ENCODE measurements around the gene PEX11A.

DNA sequence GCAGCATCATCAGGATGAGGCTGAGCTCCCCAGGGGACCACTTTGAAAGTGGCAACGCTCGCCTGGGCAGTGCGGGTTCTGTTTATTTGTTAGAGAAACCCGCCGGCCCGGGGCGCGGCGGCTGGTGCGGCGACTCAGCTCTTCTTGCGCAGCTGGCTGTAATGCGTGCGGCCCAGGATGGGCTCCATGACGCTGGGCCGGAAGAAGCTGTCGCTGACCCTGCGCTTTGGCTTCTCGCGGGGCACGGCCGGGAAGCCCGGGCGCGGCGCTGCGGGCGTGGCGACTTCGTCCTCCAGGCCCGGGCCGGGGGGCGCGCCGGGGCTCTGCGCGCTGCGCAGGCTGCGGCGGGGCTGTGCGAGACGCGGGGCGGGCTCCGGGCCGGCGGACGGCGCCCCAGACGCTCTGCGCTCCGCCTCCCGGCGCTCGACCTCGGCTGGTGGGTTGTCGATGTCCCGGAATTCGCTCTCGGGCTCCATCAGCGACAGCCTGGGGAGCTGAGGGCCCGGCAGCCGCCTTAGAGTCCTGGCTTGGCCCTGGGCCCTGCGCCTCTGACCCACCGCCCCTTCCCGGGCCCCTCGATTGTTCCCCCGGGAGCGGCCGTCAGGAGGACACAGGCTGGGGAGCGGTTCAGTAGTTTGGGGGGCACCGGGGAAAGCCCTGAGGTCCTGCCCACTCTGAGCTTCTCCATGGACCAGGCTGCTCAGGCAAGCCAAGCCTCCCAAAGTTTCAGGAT is 24.9 kb downstream of the PEX11A start:
- TF ChIP-seq CBX8 (IDR thresholded peaks at IDR 0.05; ENCODE audit: borderline replicate concordance, low read depth, low read length) = no peak
- TF ChIP-seq, protein P1, sequence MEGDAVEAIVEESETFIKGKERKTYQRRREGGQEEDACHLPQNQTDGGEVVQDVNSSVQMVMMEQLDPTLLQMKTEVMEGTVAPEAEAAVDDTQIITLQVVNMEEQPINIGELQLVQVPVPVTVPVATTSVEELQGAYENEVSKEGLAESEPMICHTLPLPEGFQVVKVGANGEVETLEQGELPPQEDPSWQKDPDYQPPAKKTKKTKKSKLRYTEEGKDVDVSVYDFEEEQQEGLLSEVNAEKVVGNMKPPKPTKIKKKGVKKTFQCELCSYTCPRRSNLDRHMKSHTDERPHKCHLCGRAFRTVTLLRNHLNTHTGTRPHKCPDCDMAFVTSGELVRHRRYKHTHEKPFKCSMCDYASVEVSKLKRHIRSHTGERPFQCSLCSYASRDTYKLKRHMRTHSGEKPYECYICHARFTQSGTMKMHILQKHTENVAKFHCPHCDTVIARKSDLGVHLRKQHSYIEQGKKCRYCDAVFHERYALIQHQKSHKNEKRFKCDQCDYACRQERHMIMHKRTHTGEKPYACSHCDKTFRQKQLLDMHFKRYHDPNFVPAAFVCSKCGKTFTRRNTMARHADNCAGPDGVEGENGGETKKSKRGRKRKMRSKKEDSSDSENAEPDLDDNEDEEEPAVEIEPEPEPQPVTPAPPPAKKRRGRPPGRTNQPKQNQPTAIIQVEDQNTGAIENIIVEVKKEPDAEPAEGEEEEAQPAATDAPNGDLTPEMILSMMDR (IDR thresholded peaks at IDR 0.05; ENCODE audit: control extremely low read depth in 1 of 3, insufficient read depth in 1 of 3, low read depth in 1 of 3, low read length in 3 of 3) = no peak
- TF ChIP-seq SIN3A (conservative IDR thresholded peaks at IDR 0.05 in 1 of 2, IDR thresholded peaks at IDR 0.05 in 1 of 2; ENCODE audit: low read depth in 1 of 2, low read length in 2 of 2) = no peak
- no peak for TF ChIP-seq YY1 (IDR thresholded peaks at IDR 0.05; ENCODE audit: low read depth, low read length)
